GM23338 (cell line): Measurements from ENCODE around the gene ZNF77. TPM values are rescaled to one million over a fixed set of nuclear protein-coding genes. Genes with fewer than 3 reads are reported as not detected.

Source experiments
- ATAC-seq: fragments of 200-7000 bp; cut with Tn5 transposase; 3 replicates; pipeline ENCODE4 v1.9.1; 2020
- DNase-seq: peaks from one replicate; pipeline ENCODE4 v3.0.0-alpha.2; 2015; ENCODE audit warnings: low spot score
- H2AFZ ChIP-seq: fragments of 200-600 bp; sonication (generic); 2 replicates; pipeline ENCODE4 v1.8.0; 2016; ENCODE audit warnings: antibody characterized with exemption, mild to moderate bottlenecking, moderate library complexity
- H3F3A ChIP-seq: fragments of 200-600 bp; sonication (generic); replicated peaks from 2 replicates; pipeline ENCODE4 v1.8.0; 2017; ENCODE audit warnings: antibody characterized with exemption, mixed run types, low read depth
- H3K27ac ChIP-seq: fragments of 200-600 bp; sonication (generic); 2 replicates; pipeline ENCODE4 v1.6.1; 2016; ENCODE audit warnings: low read depth
- H3K27me3 ChIP-seq: fragments of 200-600 bp; sonication (generic); 2 replicates; pipeline ENCODE4 v1.8.0; 2016; ENCODE audit warnings: mild to moderate bottlenecking, mixed run types, moderate library complexity; ENCODE audit not compliant: insufficient read depth
- H3K36me3 ChIP-seq: fragments of 200-600 bp; sonication (generic); 2 replicates; pipeline ENCODE4 v1.8.0; 2016; ENCODE audit warnings: mild to moderate bottlenecking; ENCODE audit not compliant: insufficient read depth
- H3K4me1 ChIP-seq: fragments of 200-600 bp; sonication (generic); 2 replicates; pipeline ENCODE4 v1.8.0; 2016; ENCODE audit warnings: mild to moderate bottlenecking, moderate library complexity; ENCODE audit not compliant: insufficient read depth
- H3K4me2 ChIP-seq: fragments of 200-600 bp; sonication (generic); 2 replicates; pipeline ENCODE4 v1.7.1; 2017; ENCODE audit warnings: mixed run types
- H3K4me3 ChIP-seq: fragments of 200-600 bp; sonication (generic); 2 replicates; pipeline ENCODE4 v1.6.1; 2016; ENCODE audit warnings: mixed run types
- H3K79me2 ChIP-seq: fragments of 200-600 bp; sonication (generic); replicated peaks from 2 replicates; pipeline ENCODE4 v1.8.0; 2017; ENCODE audit warnings: mild to moderate bottlenecking; ENCODE audit not compliant: insufficient read depth
- H3K9me2 ChIP-seq: fragments of 200-600 bp; sonication (generic); 2 replicates; pipeline ENCODE4 v1.8.0; 2017; ENCODE audit not compliant: insufficient read depth
- H4K20me1 ChIP-seq: fragments of 200-600 bp; sonication (generic); replicated peaks from 2 replicates; pipeline ENCODE4 v1.8.0; 2017; ENCODE audit warnings: mild to moderate bottlenecking; ENCODE audit not compliant: insufficient read depth
- H3K27ac Mint-ChIP-seq: 2 replicates; pipeline ENCODE4 v1.8.0; 2020; ENCODE audit warnings: inconsistent platforms, mild to moderate bottlenecking, moderate library complexity, mixed read lengths
- H3K27me3 Mint-ChIP-seq: 3 replicates; pipeline ENCODE4 v1.8.0; 2022; ENCODE audit warnings: low read depth, mild to moderate bottlenecking, moderate library complexity, mixed read lengths, inconsistent platforms; ENCODE audit not compliant: insufficient read depth, poor library complexity
- H3K36me3 Mint-ChIP-seq: 3 replicates; pipeline ENCODE4 v1.8.0; 2021; ENCODE audit warnings: low read depth, mild to moderate bottlenecking, inconsistent platforms, moderate library complexity, mixed read lengths
- H3K4me1 Mint-ChIP-seq: 3 replicates; pipeline ENCODE4 v1.8.0; 2020; ENCODE audit warnings: mild to moderate bottlenecking, inconsistent platforms, mixed read lengths
- H3K4me3 Mint-ChIP-seq: 3 replicates; pipeline ENCODE4 v1.8.0; 2021; ENCODE audit warnings: moderate library complexity, mild to moderate bottlenecking, inconsistent platforms, mixed read lengths
- H3K9me3 Mint-ChIP-seq: 3 replicates; pipeline ENCODE4 v1.8.0; 2020; ENCODE audit warnings: moderate library complexity, mild to moderate bottlenecking, inconsistent platforms, mixed read lengths
- JUNB ChIP-seq: IDR thresholded peaks from one replicate; pipeline ENCODE4 v1.6.1; 2016; ENCODE audit warnings: antibody characterized with exemption; ENCODE audit not compliant: unreplicated experiment
- NANOG ChIP-seq: IDR thresholded peaks from 2 replicates; pipeline ENCODE4 v1.6.1; 2016; ENCODE audit warnings: antibody characterized with exemption, borderline replicate concordance
- STAT1 ChIP-seq: IDR thresholded peaks from one replicate; pipeline ENCODE4 v1.6.1; 2016; ENCODE audit warnings: antibody characterized with exemption; ENCODE audit not compliant: unreplicated experiment
- ZNF331 ChIP-seq: fragments of 250-450 bp; sonication (Bioruptor Pico); IDR thresholded peaks from 2 replicates; pipeline ENCODE4 v1.5.0; 2020; ENCODE audit warnings: low read depth, mild to moderate bottlenecking, moderate library complexity
- polyA plus RNA-seq: library from polyadenylated mRNA; unstranded; fragments of >200 nt; fragmentation: Nextera tagmentation; extraction: Ambion mirVana; gene quantifications from 2 replicates; pipeline ENCODE4 v1.2.1, GENCODE V29; 2016
- total RNA-seq: library from RNA; depleted of rRNA; stranded (reverse); fragments of >200 nt; shearing (Covaris generic); gene quantifications from 2 replicates; pipeline ENCODE4 v1.2.3, GENCODE V29; 2014
- TF ChIP-seq, protein P1 (sequence below): IDR thresholded peaks from one replicate; pipeline ENCODE4 v1.6.1; 2018; ENCODE audit warnings: antibody characterized with exemption; ENCODE audit not compliant: unreplicated experiment
- TF ChIP-seq, protein P2 (sequence below): IDR thresholded peaks from 2 replicates; pipeline ENCODE4 v1.6.1; 2016; ENCODE audit warnings: antibody characterized with exemption
- TF ChIP-seq, protein P3 (sequence below), 2 experiments: fragments of 200-600 bp in 1 of 2; sonication (generic) in 1 of 2; conservative IDR thresholded peaks; 2 replicates each; pipeline versions ENCODE4 v1.5.1 to v1.6.1; 2016 to 2017; ENCODE audit warnings: antibody characterized with exemption in 2 of 2, low read depth in 2 of 2, mild to moderate bottlenecking in 2 of 2, moderate library complexity in 1 of 2

Gene ZNF77
- total and polyA plus RNA-seq, 2 experiments from 2014 or later, result 3.3 to 4.5 TPM

DNA sequence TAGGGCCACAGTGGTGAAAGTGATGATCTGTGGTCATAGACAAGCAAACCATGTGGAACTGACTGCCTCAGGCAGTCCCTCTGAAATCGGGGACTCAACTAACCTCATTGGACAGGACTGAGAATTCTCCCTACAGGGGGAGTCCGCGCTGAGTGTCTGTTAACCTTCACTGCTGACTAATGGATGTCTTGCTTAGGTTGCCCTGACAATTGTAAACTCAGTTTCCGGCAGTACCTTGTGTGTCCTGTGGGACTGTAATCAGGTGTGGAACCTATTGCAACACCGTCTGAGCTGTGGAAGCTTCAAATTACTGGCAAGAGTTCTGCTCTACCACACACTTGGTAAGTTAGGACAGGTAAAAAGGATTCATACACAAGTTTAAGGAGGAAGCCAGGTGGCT lies 21.8 kb downstream of the ZNF77 start:
- Mint-ChIP-seq H3K36me3 (peaks cover 22% of the 10 kb centered on the region; the same call in 2 of the 3 replicates), H3K4me1 (peaks cover 5% of the 10 kb centered on the region; the same call in 1 of the 3 replicates), H3K4me3 (no peak overlapping the region), H3K27ac (no peak overlapping the region), H3K27me3 (peaks cover 10% of the 10 kb centered on the region), H3K9me3 (peaks cover 58% of the 10 kb centered on the region)
- H4K20me1 ChIP-seq, result no peaks in the 10 kb centered on the region
- no peak overlapping the region for H3K4me2 ChIP-seq
- H3K9me2 ChIP-seq, result no peaks in the 10 kb centered on the region
- no peaks in the 10 kb centered on the region for H3K79me2 ChIP-seq
- H3K27ac ChIP-seq, result no peak overlapping the region
- H3K4me3 ChIP-seq, result no peak overlapping the region
- no peak overlapping the region for H2AFZ ChIP-seq
- no peak for TF ChIP-seq STAT1
- TF ChIP-seq, protein P1, sequence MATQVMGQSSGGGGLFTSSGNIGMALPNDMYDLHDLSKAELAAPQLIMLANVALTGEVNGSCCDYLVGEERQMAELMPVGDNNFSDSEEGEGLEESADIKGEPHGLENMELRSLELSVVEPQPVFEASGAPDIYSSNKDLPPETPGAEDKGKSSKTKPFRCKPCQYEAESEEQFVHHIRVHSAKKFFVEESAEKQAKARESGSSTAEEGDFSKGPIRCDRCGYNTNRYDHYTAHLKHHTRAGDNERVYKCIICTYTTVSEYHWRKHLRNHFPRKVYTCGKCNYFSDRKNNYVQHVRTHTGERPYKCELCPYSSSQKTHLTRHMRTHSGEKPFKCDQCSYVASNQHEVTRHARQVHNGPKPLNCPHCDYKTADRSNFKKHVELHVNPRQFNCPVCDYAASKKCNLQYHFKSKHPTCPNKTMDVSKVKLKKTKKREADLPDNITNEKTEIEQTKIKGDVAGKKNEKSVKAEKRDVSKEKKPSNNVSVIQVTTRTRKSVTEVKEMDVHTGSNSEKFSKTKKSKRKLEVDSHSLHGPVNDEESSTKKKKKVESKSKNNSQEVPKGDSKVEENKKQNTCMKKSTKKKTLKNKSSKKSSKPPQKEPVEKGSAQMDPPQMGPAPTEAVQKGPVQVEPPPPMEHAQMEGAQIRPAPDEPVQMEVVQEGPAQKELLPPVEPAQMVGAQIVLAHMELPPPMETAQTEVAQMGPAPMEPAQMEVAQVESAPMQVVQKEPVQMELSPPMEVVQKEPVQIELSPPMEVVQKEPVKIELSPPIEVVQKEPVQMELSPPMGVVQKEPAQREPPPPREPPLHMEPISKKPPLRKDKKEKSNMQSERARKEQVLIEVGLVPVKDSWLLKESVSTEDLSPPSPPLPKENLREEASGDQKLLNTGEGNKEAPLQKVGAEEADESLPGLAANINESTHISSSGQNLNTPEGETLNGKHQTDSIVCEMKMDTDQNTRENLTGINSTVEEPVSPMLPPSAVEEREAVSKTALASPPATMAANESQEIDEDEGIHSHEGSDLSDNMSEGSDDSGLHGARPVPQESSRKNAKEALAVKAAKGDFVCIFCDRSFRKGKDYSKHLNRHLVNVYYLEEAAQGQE, result no peak
- TF ChIP-seq, protein P2, sequence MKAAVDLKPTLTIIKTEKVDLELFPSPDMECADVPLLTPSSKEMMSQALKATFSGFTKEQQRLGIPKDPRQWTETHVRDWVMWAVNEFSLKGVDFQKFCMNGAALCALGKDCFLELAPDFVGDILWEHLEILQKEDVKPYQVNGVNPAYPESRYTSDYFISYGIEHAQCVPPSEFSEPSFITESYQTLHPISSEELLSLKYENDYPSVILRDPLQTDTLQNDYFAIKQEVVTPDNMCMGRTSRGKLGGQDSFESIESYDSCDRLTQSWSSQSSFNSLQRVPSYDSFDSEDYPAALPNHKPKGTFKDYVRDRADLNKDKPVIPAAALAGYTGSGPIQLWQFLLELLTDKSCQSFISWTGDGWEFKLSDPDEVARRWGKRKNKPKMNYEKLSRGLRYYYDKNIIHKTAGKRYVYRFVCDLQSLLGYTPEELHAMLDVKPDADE, result no peak
- TF ChIP-seq, protein P3, sequence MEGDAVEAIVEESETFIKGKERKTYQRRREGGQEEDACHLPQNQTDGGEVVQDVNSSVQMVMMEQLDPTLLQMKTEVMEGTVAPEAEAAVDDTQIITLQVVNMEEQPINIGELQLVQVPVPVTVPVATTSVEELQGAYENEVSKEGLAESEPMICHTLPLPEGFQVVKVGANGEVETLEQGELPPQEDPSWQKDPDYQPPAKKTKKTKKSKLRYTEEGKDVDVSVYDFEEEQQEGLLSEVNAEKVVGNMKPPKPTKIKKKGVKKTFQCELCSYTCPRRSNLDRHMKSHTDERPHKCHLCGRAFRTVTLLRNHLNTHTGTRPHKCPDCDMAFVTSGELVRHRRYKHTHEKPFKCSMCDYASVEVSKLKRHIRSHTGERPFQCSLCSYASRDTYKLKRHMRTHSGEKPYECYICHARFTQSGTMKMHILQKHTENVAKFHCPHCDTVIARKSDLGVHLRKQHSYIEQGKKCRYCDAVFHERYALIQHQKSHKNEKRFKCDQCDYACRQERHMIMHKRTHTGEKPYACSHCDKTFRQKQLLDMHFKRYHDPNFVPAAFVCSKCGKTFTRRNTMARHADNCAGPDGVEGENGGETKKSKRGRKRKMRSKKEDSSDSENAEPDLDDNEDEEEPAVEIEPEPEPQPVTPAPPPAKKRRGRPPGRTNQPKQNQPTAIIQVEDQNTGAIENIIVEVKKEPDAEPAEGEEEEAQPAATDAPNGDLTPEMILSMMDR (conservative IDR thresholded peaks at IDR 0.05; ENCODE audit: low read depth in 2 of 2), result peak in 1 of 2 experiments; percentile 20; a peak in 1 of 4 replicates
- no peak for TF ChIP-seq ZNF331
- TF ChIP-seq NANOG, result no peak
- H3K36me3 ChIP-seq, result peaks cover 22% of the 10 kb centered on the region; the same call in 1 of the 2 replicates
- no peaks in the 10 kb centered on the region for H3F3A ChIP-seq
- H3K4me1 ChIP-seq, result peaks cover 8% of the 10 kb centered on the region; the same call in 1 of the 2 replicates
- no peaks in the 10 kb centered on the region for H3K27me3 ChIP-seq
- ATAC-seq (peak; percentile 72), DNase-seq (peak; percentile 73)

DNA sequence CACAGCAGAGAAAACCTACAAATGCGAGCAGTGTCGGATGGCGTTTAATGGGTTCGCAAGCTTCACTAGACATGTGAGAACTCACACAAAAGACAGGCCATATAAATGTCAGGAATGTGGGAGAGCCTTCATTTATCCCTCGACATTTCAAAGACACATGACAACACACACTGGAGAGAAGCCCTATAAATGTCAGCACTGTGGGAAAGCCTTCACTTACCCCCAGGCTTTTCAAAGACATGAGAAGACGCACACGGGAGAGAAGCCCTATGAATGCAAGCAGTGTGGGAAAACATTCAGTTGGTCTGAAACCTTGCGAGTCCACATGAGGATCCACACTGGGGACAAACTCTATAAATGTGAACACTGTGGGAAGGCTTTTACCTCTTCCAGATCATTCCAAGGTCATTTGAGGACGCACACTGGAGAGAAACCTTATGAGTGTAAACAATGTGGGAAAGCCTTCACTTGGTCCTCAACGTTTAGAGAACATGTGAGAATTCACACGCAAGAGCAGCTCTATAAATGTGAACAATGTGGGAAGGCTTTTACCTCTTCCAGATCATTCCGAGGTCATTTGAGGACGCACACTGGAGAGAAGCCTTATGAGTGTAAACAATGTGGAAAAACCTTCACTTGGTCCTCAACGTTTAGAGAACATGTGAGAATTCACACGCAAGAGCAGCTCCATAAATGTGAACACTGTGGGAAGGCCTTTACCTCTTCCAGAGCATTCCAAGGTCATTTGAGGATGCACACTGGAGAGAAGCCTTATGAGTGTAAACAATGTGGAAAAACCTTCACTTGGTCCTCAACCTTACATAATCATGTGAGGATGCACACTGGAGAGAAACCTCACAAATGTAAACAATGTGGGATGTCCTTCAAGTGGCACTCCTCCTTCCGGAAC lies 27.2 kb downstream of the ZNF77 start:
- Mint-ChIP-seq H3K4me3 (no peak overlapping the region), H3K27ac (no peak overlapping the region), H3K9me3 (peaks cover 81% of the 10 kb centered on the region), H3K27me3 (peaks cover 2% of the 10 kb centered on the region), H3K36me3 (peaks cover 22% of the 10 kb centered on the region), H3K4me1 (no peaks in the 10 kb centered on the region)
- DNase-seq (no peak), ATAC-seq (no peak)
- no peaks in the 10 kb centered on the region for H3K9me2 ChIP-seq
- H3K4me3 ChIP-seq, result no peak overlapping the region
- no peaks in the 10 kb centered on the region for H3K27me3 ChIP-seq
- no peak overlapping the region for H3K4me2 ChIP-seq
- no peaks in the 10 kb centered on the region for H3F3A ChIP-seq
- H4K20me1 ChIP-seq, result peaks cover 5% of the 10 kb centered on the region
- H3K36me3 ChIP-seq, result peaks cover 41% of the 10 kb centered on the region
- H3K4me1 ChIP-seq, result no peaks in the 10 kb centered on the region; the same call in 1 of the 2 replicates
- no peak overlapping the region for H3K27ac ChIP-seq
- peaks cover 29% of the 10 kb centered on the region for H3K79me2 ChIP-seq
- no peak overlapping the region for H2AFZ ChIP-seq
- TF ChIP-seq JUNB (no peak), ZNF331 (no peak)
- TF ChIP-seq, protein P1, result no peak
